ENCODE measurements around the gene PRLHR. TPM values are rescaled to one million over a fixed set of nuclear protein-coding genes. Genes with fewer than 3 reads are reported as not detected.

Gene PRLHR
- total and polyA plus RNA-seq, 10 of the 15 experiments (the other 5 are each of a cell fraction or from before 2014, with no cell fraction given): not detected

GRCh38 chr10:118544401-118544948 is 51.0 kb downstream of the PRLHR start:
- RAD21 ChIA-PET (ENCODE audit: unreplicated experiment): no interaction called here
- WGBS (ENCODE audit: insufficient coverage, insufficient replicate concordance, low lambda C conversion rate, missing lambda C conversion rate): 2% methylated on average over 4 of the region's 4 CpGs

More at GRCh38 chr10:118544401-118544948, 51.0 kb downstream of the PRLHR start:
- in situ Hi-C loops (cut with MboI): no loop called here
- no peak for DNase-seq (ENCODE audit: low read depth, low spot score)
- Histone ChIP-seq H2AFZ (ENCODE audit: control insufficient read depth, low read depth, low read length) (no peak overlapping the region), H3K9ac (ENCODE audit: control insufficient read depth, insufficient read depth, low read length) (no peak overlapping the region), H3K27ac (ENCODE audit: control insufficient read depth, insufficient read depth) (no peak overlapping the region), H3K4me3 (no peak overlapping the region), H3K79me2 (ENCODE audit: control insufficient read depth, insufficient read depth, low read length) (no peaks in the 10 kb centered on the region), H3K4me1 (ENCODE audit: control insufficient read depth, insufficient read depth, low read length) (no peaks in the 10 kb centered on the region), H3K9me3 (replicated peaks; ENCODE audit: control insufficient read depth, insufficient read depth, low read length) (no peaks in the 10 kb centered on the region), H3K4me2 (ENCODE audit: control insufficient read depth, insufficient read depth) (no peak overlapping the region), H4K20me1 (ENCODE audit: control insufficient read depth, insufficient read depth) (no peaks in the 10 kb centered on the region), H3K27me3 (replicated peaks in 1 of 2; ENCODE audit: control insufficient read depth in 2 of 2, insufficient read depth in 2 of 2, low read length in 1 of 2) (no peaks in the 10 kb centered on the region; a peak in 1 of 4 replicates), H3K36me3 (ENCODE audit: control insufficient read depth in 2 of 2, insufficient read depth in 2 of 2, low read length in 1 of 2) (no peaks in the 10 kb centered on the region; a peak in 1 of 4 replicates)
- TF ChIP-seq CEBPB (IDR thresholded peaks at IDR 0.05; ENCODE audit: borderline replicate concordance in 1 of 2, low read depth in 2 of 2, low read length in 2 of 2) (no peak), TCF12 (IDR thresholded peaks at IDR 0.05; ENCODE audit: low read depth, low read length) (no peak), RAD21 (IDR thresholded peaks at IDR 0.05; ENCODE audit: insufficient read depth, low read depth, low read length) (no peak), SIN3A (IDR thresholded peaks at IDR 0.05; ENCODE audit: low read depth, low read length) (no peak), POLR2AphosphoS5 (IDR thresholded peaks at IDR 0.05; ENCODE audit: low read length) (no peak), ZNF207 (IDR thresholded peaks at IDR 0.05; ENCODE audit: borderline replicate concordance) (no peak), ZNF687 (IDR thresholded peaks at IDR 0.05) (no peak), RCOR1 (conservative IDR thresholded peaks at IDR 0.05; ENCODE audit: low read depth, low read length) (no peak), SPI1 (IDR thresholded peaks at IDR 0.05; ENCODE audit: borderline replicate concordance, insufficient read depth, low read depth, low read length) (no peak)
- intact Hi-C loops (cut with micrococcal nuclease; ENCODE audit: unreplicated experiment): no loop called here
- CTCF ChIA-PET: interaction anchor here (1.1 to 1.3 kb wide), 3 partner anchors 10 to 177 kb away, joined by 3 to 7 read pairs (median 3); no protein-coding TSS in a partner anchor
- no peak for FAIRE-seq
- SMC1A ChIA-PET (ENCODE audit: uncharacterized antibody, unreplicated experiment): interaction anchor here (0.8 to 1.4 kb wide), 3 partner anchors 14 to 1328 kb away, joined by 3 read pairs; no protein-coding TSS in a partner anchor
- no peak for ATAC-seq
- POLR2A ChIA-PET: no interaction called here
- no TSS peak for BruUV-seq (replicated peaks)
